ENCODE data around the gene MIF4GD.

DNA sequence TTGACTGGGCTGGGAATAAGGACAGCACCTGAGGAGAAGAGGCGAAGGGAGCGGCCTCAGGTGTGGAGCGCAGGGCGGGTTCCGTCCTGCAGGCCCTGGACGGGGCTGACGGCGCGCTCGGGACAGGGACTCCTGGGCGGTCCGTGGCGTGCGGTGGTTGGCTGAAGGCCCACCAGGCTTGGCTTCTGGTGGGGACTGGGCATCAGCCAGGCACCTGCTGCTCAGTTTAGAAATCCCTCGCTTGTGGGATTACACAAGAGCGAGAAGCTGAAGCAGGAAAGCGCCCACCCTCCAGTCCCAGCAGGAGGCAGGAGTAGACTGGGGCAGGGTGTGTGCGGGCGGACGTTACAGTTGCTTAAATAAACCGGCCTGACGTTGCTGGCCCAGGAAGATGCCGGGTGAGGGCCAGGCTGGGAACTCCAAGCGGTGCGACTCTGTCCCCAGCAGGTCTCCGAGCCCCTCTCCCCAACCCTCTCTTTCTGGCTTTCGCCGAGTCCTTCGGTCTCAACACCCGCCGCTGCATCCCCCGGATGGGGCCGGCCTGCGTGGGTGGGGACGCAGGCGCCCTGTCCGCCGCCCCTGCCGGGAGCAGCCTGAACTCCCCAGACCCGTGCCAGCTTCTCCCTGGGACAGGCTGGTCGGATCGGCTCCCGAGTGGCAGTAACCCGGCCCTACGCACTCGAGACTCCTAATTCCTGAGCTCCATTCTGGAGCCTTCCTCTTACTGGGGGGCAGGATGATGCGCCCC, 639 bp downstream of the MIF4GD start:
- TF ChIP-seq GATA3 (IDR thresholded peaks at IDR 0.05; ENCODE audit: low read depth, low read length) (no peak), GATA2 (IDR thresholded peaks at IDR 0.05; ENCODE audit: low read depth, low read length) (no peak)

Data from SH-SY5Y (cell line).